GM13976 (cell line): ENCODE results near the gene RAMP1.
"Not testable (repeated sequence)": the region's sequence is repeated elsewhere in the genome, so short reads cannot be mapped to it uniquely, and the experiment has no call there.

ENCODE experiments used
- DNase-seq: peaks from one replicate; pipeline ENCODE4 v3.0.0; 2012; ENCODE audit warnings: low spot score
- CTCF ChIP-seq: IDR thresholded peaks from 2 replicates; pipeline ENCODE4 v1.5.1; 2012; ENCODE audit warnings: borderline replicate concordance, mild to moderate bottlenecking; ENCODE audit not compliant: insufficient read depth; ENCODE audit errors: extremely low read depth, missing control alignments, control extremely low read depth
- in situ Hi-C: fragments of 300-500 bp; cut with MboI; formaldehyde crosslinking; loops from one replicate; pipeline ENCODE4 v1.12.0; 2022; ENCODE audit warnings: low sequenced_read_pairs, mixed read lengths, inconsistent platforms; ENCODE audit not compliant: unreplicated experiment

Gene RAMP1

GRCh38 chr2:237942513-237942899 is 83.1 kb downstream of the RAMP1 start:
- in situ Hi-C loops: no loop called here
- no peak for TF ChIP-seq CTCF
- DNase-seq: no peak

- TF ChIP-seq CTCF: no peak
- no peak for DNase-seq
- in situ Hi-C loops: no loop called here
Observed at GRCh38 chr2:237943395-237944094, 84.1 kb downstream of the RAMP1 start.

- TF ChIP-seq CTCF: no peak
- no peak for DNase-seq
- in situ Hi-C loops: no loop called here
Observed at GRCh38 chr2:237944302-237944701, 84.9 kb downstream of the RAMP1 start.

- no peak for TF ChIP-seq CTCF
- in situ Hi-C loops: no loop called here
- no peak for DNase-seq
Observed at GRCh38 chr2:237946423-237946822, 87.0 kb downstream of the RAMP1 start.

GRCh38 chr2:237951354-237951753 is 91.9 kb downstream of the RAMP1 start:
- DNase-seq, in situ Hi-C loops: not testable (repeated sequence)

- in situ Hi-C loops: no loop called here
- TF ChIP-seq CTCF: no peak
- DNase-seq: no peak
Observed at GRCh38 chr2:237951878-237952277, 92.5 kb downstream of the RAMP1 start.

GRCh38 chr2:237952851-237953250 is 93.4 kb downstream of the RAMP1 start:
- TF ChIP-seq CTCF: no peak
- no peak for DNase-seq
- in situ Hi-C loops: no loop called here
